HL-60/S4 treated with retinoic acid at 250 ng/mL for 4 days and 3 days (cell line): Measurements from ENCODE around the gene ALG1.
"Not testable (repeated sequence)": the region's sequence is repeated elsewhere in the genome, so short reads cannot be mapped to it uniquely, and the experiment has no call there.

ENCODE experiments used
- in situ Hi-C: fragments of 300-500 bp; cut with MboI; formaldehyde crosslinking; loops from 2 replicates; pipeline ENCODE4 v1.7.0; 2022; ENCODE audit warnings: low sequenced_read_pairs

ALG1 gene

GRCh38 chr16:5044581-5044980, 27.1 kb upstream of the ALG1 start:
- in situ Hi-C loops: not testable (repeated sequence)

GRCh38 chr16:5045499-5046115, 26.0 kb upstream of the ALG1 start:
- in situ Hi-C loops: no loop called here

- in situ Hi-C loops: no loop called here
Observed at GRCh38 chr16:5046914-5047313, 24.7 kb upstream of the ALG1 start.

- in situ Hi-C loops: no loop called here
Observed at GRCh38 chr16:5054876-5055865, 16.5 kb upstream of the ALG1 start.

- in situ Hi-C loops: no loop called here
Observed at GRCh38 chr16:5056352-5056751, 15.3 kb upstream of the ALG1 start.

GRCh38 chr16:5058476-5058875, 13.2 kb upstream of the ALG1 start:
- in situ Hi-C loops: no loop called here

GRCh38 chr16:5059386-5060072, 12.1 kb upstream of the ALG1 start:
- in situ Hi-C loops: no loop called here

- in situ Hi-C loops: no loop called here
Observed at GRCh38 chr16:5060073-5060641, 11.5 kb upstream of the ALG1 start.

GRCh38 chr16:5062051-5062450, 9.6 kb upstream of the ALG1 start:
- in situ Hi-C loops: no loop called here

- in situ Hi-C loops: no loop called here
Observed at GRCh38 chr16:5062790-5063765, 8.6 kb upstream of the ALG1 start.

- in situ Hi-C loops: no loop called here
Observed at GRCh38 chr16:5064915-5065314, 6.7 kb upstream of the ALG1 start.

- in situ Hi-C loops: no loop called here
Observed at GRCh38 chr16:5065326-5065725, 6.3 kb upstream of the ALG1 start.

GRCh38 chr16:5065813-5066212, 5.8 kb upstream of the ALG1 start, which contains the start of gene C16orf89:
C16orf89 (minus strand) TSS chr16:5065956; CDS start chr16:5065908, 48 bp downstream.
- in situ Hi-C loops: no loop called here

- in situ Hi-C loops: no loop called here
Observed at GRCh38 chr16:5066511-5066910, 5.1 kb upstream of the ALG1 start.

GRCh38 chr16:5069048-5069447, 2.6 kb upstream of the ALG1 start:
- in situ Hi-C loops: no loop called here

- in situ Hi-C loops: no loop called here
Observed at GRCh38 chr16:5069854-5070253, 1.8 kb upstream of the ALG1 start.

GRCh38 chr16:5070431-5071186, 1.0 kb upstream of the ALG1 start:
- in situ Hi-C loops: no loop called here

- in situ Hi-C loops: no loop called here
Observed at GRCh38 chr16:5071341-5071680, 332 bp upstream of the ALG1 start.
